Left renal cortex interstitium (tissue), 4 donors: Measurements from ENCODE around the gene SH2B3. TPM values are rescaled to one million over a fixed set of nuclear protein-coding genes. Genes with fewer than 3 reads are reported as not detected.
A peak's percentile ranks its signal among the peaks of the same experiment; 100 is the strongest.
"Not testable (repeated sequence)": the region's sequence is repeated elsewhere in the genome, so short reads cannot be mapped to it uniquely, and the experiment has no call there.

ENCODE experiments used
- DNase-seq, 4 donors: peaks; one replicate each; pipeline ENCODE4 v3.0.0-alpha.2; 2013; ENCODE audit warnings: low read depth in 4 of 4, low spot score in 2 of 4, missing footprints in 1 of 4
- polyA plus RNA-seq, 4 donors: library from polyadenylated mRNA; unstranded; fragments of 120-200 nt; gene quantifications; one replicate each; pipeline ENCODE4 v1.2.1, GENCODE V29; 2013; ENCODE audit not compliant: insufficient read length in 4 of 4

Gene SH2B3
- 10 to 100 TPM; 16.6 to 19.3 (median 17.8) TPM for polyA plus RNA-seq

- no peak for DNase-seq
These were observed at the start of gene SH2B3 for GRCh38 chr12:111405859-111406473. Gene SH2B3 (plus strand): TSS chr12:111405923. CDS start chr12:111418146, 12,223 bp downstream.

- DNase-seq: no peak
These were observed 46.4 kb upstream of the SH2B3 start for GRCh38 chr12:111359231-111359913.

GRCh38 chr12:111359914-111360276 lies 45.8 kb upstream of the SH2B3 start:
- DNase-seq: no peak

- no peak for DNase-seq
These were observed 45.3 kb upstream of the SH2B3 start for GRCh38 chr12:111360325-111360930.

GRCh38 chr12:111361073-111361716 lies 44.5 kb upstream of the SH2B3 start:
- DNase-seq: no peak

GRCh38 chr12:111361717-111362576 lies 43.8 kb upstream of the SH2B3 start:
- no peak for DNase-seq

GRCh38 chr12:111362687-111363475 lies 42.8 kb upstream of the SH2B3 start:
- DNase-seq: no peak

- DNase-seq: no peak
These were observed 42.1 kb upstream of the SH2B3 start for GRCh38 chr12:111363578-111363977.

- DNase-seq: no peak
These were observed 39.6 kb upstream of the SH2B3 start for GRCh38 chr12:111366075-111366474.

- DNase-seq: no peak
These were observed 39.1 kb upstream of the SH2B3 start for GRCh38 chr12:111366583-111366982.

GRCh38 chr12:111367661-111368221 lies 38.0 kb upstream of the SH2B3 start:
- DNase-seq: no peak

GRCh38 chr12:111368291-111368787 lies 37.4 kb upstream of the SH2B3 start:
- no peak for DNase-seq

- DNase-seq: peak; percentile 47 to 82 (median 70)
These were observed 36.8 kb upstream of the SH2B3 start, which contains the start of gene PHETA1 for GRCh38 chr12:111368788-111369495. Gene PHETA1 (minus strand): TSS chr12:111369095. CDS start chr12:111363427, 5,668 bp downstream.

- DNase-seq: no peak
These were observed 36.1 kb upstream of the SH2B3 start for GRCh38 chr12:111369496-111370220.

GRCh38 chr12:111373231-111373630 lies 32.5 kb upstream of the SH2B3 start:
- not testable (repeated sequence) for DNase-seq

- DNase-seq: no peak
These were observed 28.3 kb upstream of the SH2B3 start for GRCh38 chr12:111377440-111377839.

GRCh38 chr12:111379942-111380554 lies 25.7 kb upstream of the SH2B3 start:
- no peak for DNase-seq
